ENCODE measurements around the gene C1orf94. TPM values are rescaled to one million over a fixed set of nuclear protein-coding genes. Genes with fewer than 3 reads are reported as not detected.

The C1orf94 gene
- not detected for total RNA-seq

GRCh38 chr1:34176830-34177603 lies at the start of gene C1orf94:
C1orf94 (plus strand) TSS chr1:34176907; CDS start chr1:34177790, 883 bp downstream.
- no peak for TF ChIP-seq CTCF (IDR thresholded peaks at IDR 0.05; ENCODE audit: low read depth)

- TF ChIP-seq CTCF (IDR thresholded peaks at IDR 0.05; ENCODE audit: low read depth): no peak
Observed at GRCh38 chr1:34127006-34128000, 49.4 kb upstream of the C1orf94 start.

GRCh38 chr1:34128186-34128889 lies 48.4 kb upstream of the C1orf94 start:
- no peak for TF ChIP-seq CTCF (IDR thresholded peaks at IDR 0.05; ENCODE audit: low read depth)

GRCh38 chr1:34129630-34130029 lies 47.1 kb upstream of the C1orf94 start:
- TF ChIP-seq CTCF (IDR thresholded peaks at IDR 0.05; ENCODE audit: low read depth): no peak

GRCh38 chr1:34130306-34130705 lies 46.4 kb upstream of the C1orf94 start:
- TF ChIP-seq CTCF (IDR thresholded peaks at IDR 0.05; ENCODE audit: low read depth): no peak

GRCh38 chr1:34131396-34132160 lies 45.1 kb upstream of the C1orf94 start:
- no peak for TF ChIP-seq CTCF (IDR thresholded peaks at IDR 0.05; ENCODE audit: low read depth)
